HG03045 (cell line): ENCODE results near the gene MORN2.

Experiments
- ATAC-seq: cut with Tn5 transposase; IDR thresholded peaks from one replicate; pipeline ENCODE4 v1.9.1; 2021; ENCODE audit warnings: mild to moderate bottlenecking, moderate library complexity; ENCODE audit not compliant: unreplicated experiment

Gene MORN2

GRCh38 chr2:38889045-38889444, 13.3 kb downstream of the MORN2 start:
- ATAC-seq: no peak

GRCh38 chr2:38889575-38889974, 13.8 kb downstream of the MORN2 start, which contains the start of gene ARHGEF33:
ARHGEF33 (plus strand) TSS chr2:38889875; CDS start chr2:38919448, 29,573 bp downstream.
- no peak for ATAC-seq

GRCh38 chr2:38892819-38893218, 17.0 kb downstream of the MORN2 start:
- no peak for ATAC-seq

GRCh38 chr2:38898256-38898655, 22.5 kb downstream of the MORN2 start:
- ATAC-seq: no peak

DNA sequence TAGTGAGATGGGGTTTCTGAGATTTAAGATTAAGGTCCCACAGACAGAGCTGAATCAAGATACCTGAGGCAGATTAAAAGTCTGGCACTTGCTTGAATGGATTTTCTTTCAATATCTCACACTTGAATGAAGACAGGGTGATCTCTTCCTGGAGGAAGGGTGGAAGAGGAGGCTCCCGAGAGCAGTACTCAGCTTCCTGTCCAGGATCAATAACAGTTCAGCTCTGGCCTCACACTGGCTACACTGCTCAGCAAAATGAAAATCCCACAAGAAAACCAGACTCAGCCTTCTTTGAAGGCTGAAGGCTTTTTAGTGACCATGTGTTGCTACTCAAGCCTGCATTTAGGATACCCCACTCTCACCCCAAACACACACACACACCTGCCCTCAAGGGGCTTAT, 24.9 kb downstream of the MORN2 start:
- no peak for ATAC-seq

DNA sequence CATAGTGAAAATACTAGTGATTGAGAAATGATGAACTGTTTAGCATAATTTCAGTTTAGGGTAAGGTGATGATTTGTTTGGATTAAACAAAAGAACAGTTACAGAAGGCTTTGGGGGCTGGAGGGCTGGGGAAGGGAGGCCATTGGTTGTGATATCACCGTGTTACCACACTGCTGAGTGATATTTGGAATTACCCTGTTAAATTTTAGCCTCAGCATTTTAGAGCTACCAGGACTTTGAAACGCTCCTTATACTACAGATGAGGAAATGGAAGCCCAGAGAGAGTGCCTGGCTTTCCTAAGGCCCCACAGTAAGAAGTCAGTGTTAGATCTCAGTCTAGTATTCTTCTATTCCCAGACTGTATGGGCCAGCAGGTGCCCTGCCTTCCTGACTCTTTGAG, 29.5 kb downstream of the MORN2 start:
- ATAC-seq: no peak

DNA sequence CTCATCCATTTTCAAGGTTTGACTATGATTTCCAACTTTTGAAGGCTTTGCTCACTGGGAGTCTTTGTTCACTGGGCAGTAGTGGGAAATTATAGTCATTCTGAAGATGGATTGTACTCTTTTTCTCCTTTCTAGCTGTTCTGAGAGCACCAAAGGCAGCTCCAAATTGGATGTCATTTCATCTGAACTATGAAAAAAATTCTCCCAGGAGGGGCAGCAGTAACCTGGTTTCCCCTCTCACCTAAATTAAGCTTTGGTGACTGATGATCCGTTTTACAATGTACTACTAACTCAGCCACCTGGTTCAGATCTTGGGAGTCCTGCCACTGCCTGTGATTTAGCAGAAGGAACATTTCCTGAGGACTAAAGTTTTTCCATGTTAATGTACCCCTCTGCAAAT, 31.5 kb downstream of the MORN2 start:
- ATAC-seq: no peak

DNA sequence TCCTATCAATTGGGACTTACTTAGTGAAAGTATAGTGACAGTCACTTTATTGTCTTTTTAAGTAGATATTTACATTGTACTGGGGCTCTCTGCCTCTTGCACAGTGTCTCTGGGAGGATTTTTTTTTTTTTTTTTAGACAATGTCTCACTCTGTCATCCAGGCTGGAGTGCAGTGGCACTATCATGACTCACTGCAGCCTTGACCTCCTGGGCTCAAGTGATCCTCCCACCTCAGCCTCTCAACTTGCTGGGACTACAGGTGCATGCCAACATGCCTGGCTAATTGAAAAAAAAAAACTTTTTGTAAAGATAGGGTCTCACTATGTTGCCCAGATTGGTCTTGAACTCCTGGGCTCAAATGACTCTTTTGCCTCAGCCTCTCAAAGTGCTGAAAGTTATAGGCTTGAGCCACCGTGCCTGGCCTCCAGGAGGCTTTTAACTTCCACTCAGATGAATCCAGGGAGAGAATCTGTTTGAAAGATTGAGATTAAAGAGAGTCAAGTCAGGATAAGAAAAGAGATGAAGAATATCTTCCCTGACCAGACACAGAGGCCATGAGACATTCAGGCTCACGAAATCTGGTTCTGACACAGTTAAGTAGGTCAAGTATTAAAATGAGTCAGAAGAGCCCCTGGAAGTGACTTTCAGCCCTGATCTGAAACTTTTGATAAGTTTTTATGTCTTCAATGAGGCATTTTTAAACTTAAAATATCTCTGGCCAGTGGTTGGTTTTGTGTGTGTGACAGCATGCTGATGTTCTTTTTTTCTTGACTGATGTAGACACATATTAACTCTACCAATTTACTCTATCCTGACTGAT, 32.2 kb downstream of the MORN2 start:
- ATAC-seq: peak; percentile 76

DNA sequence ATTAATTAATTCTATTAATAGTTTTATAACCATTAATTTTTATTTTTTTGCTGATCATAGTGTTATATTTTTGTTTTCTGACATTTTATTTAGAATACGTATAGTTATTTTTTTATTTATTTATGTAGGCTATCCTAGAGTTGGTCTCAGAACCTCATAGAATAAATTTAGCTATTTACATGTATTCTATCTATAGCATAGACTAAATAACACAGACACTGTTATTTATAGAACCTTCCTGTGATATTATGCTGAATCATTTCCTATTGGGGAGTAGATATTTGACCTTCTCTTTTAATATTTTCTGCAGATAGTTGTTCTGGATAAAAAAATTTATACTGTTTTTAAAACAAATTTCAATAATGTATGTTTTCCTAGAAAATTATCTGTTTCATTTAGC, 34.1 kb downstream of the MORN2 start:
- no peak for ATAC-seq

- no peak for ATAC-seq
Measured at GRCh38 chr2:38911191-38911590, 35.4 kb downstream of the MORN2 start.

- ATAC-seq: no peak
Measured at GRCh38 chr2:38912619-38913018, 36.8 kb downstream of the MORN2 start.

DNA sequence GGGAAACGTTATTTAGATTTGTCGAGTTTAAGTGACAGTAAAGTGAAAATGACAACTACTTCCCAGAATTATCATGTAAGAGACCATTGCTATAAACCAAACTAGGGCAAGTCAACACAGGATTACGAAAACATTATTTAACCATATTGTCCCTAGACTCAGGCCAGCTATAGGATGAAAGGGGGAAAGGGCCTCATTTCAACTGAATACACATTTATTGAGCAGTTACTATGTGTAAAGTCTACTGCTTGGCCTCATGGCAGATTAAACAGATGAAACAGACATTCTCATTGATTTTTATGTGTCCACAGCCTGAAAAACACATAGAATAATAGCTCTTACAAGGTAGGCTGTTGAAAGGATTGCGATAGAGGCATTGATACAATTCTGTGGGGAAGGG, 46.6 kb downstream of the MORN2 start:
- no peak for ATAC-seq

GRCh38 chr2:38922902-38923301, 47.1 kb downstream of the MORN2 start:
- no peak for ATAC-seq

DNA sequence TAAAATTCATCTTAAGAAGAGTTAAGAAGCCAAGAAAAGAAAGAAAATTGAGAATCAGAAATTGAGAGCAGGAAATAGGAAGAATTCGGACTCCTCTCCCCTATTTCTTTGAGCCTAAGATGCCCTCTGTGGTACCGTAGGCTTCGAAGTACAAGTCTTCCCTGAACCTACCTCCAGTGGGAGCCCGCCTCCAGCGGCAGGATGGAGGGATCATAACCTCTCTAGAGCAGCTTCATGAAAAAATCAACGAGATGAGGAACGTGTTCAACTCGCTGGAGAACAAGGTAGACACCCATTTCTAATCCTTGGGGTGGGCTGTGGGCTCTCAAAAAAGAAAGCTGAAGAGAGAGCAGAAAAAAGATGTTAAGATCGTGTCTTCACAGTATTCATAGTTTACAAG, 50.2 kb downstream of the MORN2 start:
- ATAC-seq: no peak

- ATAC-seq: no peak
Measured at GRCh38 chr2:38930600-38930999, 54.8 kb downstream of the MORN2 start.
